ENCODE measurements around the gene ANO2.

- TF ChIP-seq, protein P1, sequence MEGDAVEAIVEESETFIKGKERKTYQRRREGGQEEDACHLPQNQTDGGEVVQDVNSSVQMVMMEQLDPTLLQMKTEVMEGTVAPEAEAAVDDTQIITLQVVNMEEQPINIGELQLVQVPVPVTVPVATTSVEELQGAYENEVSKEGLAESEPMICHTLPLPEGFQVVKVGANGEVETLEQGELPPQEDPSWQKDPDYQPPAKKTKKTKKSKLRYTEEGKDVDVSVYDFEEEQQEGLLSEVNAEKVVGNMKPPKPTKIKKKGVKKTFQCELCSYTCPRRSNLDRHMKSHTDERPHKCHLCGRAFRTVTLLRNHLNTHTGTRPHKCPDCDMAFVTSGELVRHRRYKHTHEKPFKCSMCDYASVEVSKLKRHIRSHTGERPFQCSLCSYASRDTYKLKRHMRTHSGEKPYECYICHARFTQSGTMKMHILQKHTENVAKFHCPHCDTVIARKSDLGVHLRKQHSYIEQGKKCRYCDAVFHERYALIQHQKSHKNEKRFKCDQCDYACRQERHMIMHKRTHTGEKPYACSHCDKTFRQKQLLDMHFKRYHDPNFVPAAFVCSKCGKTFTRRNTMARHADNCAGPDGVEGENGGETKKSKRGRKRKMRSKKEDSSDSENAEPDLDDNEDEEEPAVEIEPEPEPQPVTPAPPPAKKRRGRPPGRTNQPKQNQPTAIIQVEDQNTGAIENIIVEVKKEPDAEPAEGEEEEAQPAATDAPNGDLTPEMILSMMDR (IDR thresholded peaks at IDR 0.05 in 4 of 5, conservative IDR thresholded peaks at IDR 0.05 in 1 of 5), result no peak
- no peak for TF ChIP-seq POLR2A (IDR thresholded peaks at IDR 0.05)
Measured at GRCh38 chr12:5884285-5884684, 60.8 kb downstream of the ANO2 start.
